GM12874 (cell line): ENCODE data around the gene EPB41L2.

ENCODE experiments used
- CTCF ChIP-seq: IDR thresholded peaks from 2 replicates; pipeline ENCODE4 v1.5.1; 2011; ENCODE audit warnings: low read depth, mild to moderate bottlenecking, control low read depth, low read length, moderate library complexity; ENCODE audit not compliant: insufficient read depth

EPB41L2 gene

DNA sequence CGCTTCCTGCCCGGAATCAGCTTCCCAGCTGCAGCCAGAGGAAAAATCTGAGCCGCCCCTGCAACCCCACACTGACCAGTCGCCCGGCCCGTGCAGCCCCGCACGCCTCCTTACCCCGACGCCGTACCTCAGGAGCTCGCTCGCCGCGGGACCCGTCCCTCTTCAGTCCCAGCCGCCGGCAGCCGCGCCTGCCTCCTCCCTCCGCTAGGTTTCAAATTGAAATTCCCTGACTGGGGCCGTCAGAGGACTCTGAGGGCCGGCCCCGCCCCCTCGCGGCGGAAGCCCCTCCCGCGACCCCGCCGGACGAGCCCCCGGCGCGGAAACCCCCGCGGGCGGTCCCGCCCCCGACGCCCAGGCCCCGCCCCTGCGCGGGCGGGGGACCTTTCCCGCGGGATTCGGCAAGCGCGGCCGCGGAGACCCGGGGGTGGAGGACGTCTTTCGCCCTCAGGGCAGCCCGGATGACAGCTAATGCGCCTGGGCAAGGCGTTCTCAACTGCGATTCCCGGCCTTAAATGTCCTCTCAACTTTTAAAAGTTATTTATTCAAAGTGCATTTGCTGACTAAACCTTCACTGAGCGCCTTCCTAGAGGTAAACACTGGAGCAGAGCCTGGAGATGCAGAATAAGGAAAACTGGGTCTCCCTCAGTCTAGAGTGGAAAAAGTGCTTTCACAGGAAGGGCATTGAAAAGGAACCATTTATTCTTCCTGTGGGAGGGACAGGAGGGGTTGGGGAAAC, at the start of gene EPB41L2:
Gene EPB41L2, minus strand, starts transcription at position 218 of the 736 bp plus-strand sequence. CDS start 106,760 bp downstream, outside the sequence.
- no peak for TF ChIP-seq CTCF

GRCh38 chr6:131112249-131112648, 49.2 kb upstream of the EPB41L2 start:
- no peak for TF ChIP-seq CTCF

DNA sequence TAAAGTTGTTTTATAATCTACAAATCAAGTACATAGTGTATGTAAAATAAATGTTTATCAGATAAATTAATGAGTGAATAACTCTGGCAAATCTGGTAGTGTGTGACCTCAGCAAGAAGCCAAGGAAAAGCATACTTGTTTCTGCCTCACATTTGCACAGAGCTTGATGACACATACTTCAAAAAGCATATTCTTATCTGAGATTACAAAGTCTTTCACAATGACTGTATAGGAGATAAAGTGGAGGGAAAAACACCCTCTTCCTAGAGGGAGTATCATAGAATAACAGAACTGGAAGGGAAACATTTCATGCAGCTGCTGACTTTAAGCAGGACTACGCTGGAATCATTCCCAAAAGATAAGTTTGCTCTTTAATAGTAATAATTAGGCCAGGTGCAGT, 44.1 kb upstream of the EPB41L2 start:
- TF ChIP-seq CTCF = no peak

GRCh38 chr6:131103901-131104300, 40.9 kb upstream of the EPB41L2 start:
- no peak for TF ChIP-seq CTCF

GRCh38 chr6:131103296-131103695, 40.3 kb upstream of the EPB41L2 start:
- no peak for TF ChIP-seq CTCF

GRCh38 chr6:131101911-131102680, 39.1 kb upstream of the EPB41L2 start:
- TF ChIP-seq CTCF = no peak

GRCh38 chr6:131096786-131097185, 33.7 kb upstream of the EPB41L2 start:
- no peak for TF ChIP-seq CTCF
